HG03354 (cell line): ENCODE data around the gene C20orf204.

Experiments used
- ATAC-seq: cut with Tn5 transposase; IDR thresholded peaks from one replicate; pipeline ENCODE4 v1.9.1; 2021; ENCODE audit warnings: mild to moderate bottlenecking; ENCODE audit not compliant: unreplicated experiment, poor library complexity, severe bottlenecking

The C20orf204 gene

GRCh38 chr20:64040231-64041039, 4.5 kb downstream of the C20orf204 start:
- ATAC-seq, result no peak

- ATAC-seq, result no peak
Observed at GRCh38 chr20:64041040-64041780, 5.2 kb downstream of the C20orf204 start.

GRCh38 chr20:64041781-64042053, 5.7 kb downstream of the C20orf204 start:
- ATAC-seq, result no peak

GRCh38 chr20:64042054-64042781, 6.2 kb downstream of the C20orf204 start:
- no peak for ATAC-seq

GRCh38 chr20:64043768-64044167, 7.8 kb downstream of the C20orf204 start:
- no peak for ATAC-seq

- ATAC-seq, result no peak
Observed at GRCh38 chr20:64044484-64045247, 8.7 kb downstream of the C20orf204 start.

GRCh38 chr20:64045346-64046011, 9.5 kb downstream of the C20orf204 start:
- no peak for ATAC-seq

- no peak for ATAC-seq
Observed at GRCh38 chr20:64047046-64047389, 11.0 kb downstream of the C20orf204 start.

- no peak for ATAC-seq
Observed at GRCh38 chr20:64047968-64048401, 12.0 kb downstream of the C20orf204 start.

- no peak for ATAC-seq
Observed at GRCh38 chr20:64048402-64049044, 12.5 kb downstream of the C20orf204 start.

- ATAC-seq, result no peak
Observed at GRCh38 chr20:64049060-64049877, 13.3 kb downstream of the C20orf204 start, which contains the start of gene SOX18. Gene SOX18, minus strand, starts transcription at chr20:64049639. Its CDS starts 123 bp downstream, at chr20:64049516.

- no peak for ATAC-seq
Observed at GRCh38 chr20:64049878-64050260, 13.9 kb downstream of the C20orf204 start.

- no peak for ATAC-seq
Observed at GRCh38 chr20:64050261-64051032, 14.5 kb downstream of the C20orf204 start.

GRCh38 chr20:64051033-64051452, 15.1 kb downstream of the C20orf204 start:
- no peak for ATAC-seq

- ATAC-seq, result no peak
Observed at GRCh38 chr20:64051561-64052325, 15.8 kb downstream of the C20orf204 start.

- ATAC-seq, result no peak
Observed at GRCh38 chr20:64052326-64052722, 16.3 kb downstream of the C20orf204 start.
